ENCODE measurements around the gene ACCSL. TPM values are rescaled to one million over a fixed set of nuclear protein-coding genes. Genes with fewer than 3 reads are reported as not detected.

Gene ACCSL
- total RNA-seq, 1 experiment from 2014 or later, result not detected

GRCh38 chr11:44088377-44088776 lies 40.6 kb downstream of the ACCSL start:
- Mint-ChIP-seq H3K9me3 (ENCODE audit: low read depth, unreplicated experiment) (peaks cover 4% of the 10 kb centered on the region), H3K4me3 (ENCODE audit: low read depth, unreplicated experiment) (no peak overlapping the region), H3K27ac (ENCODE audit: unreplicated experiment) (no peak overlapping the region), H3K36me3 (ENCODE audit: insufficient read depth, unreplicated experiment) (peaks cover 4% of the 10 kb centered on the region), H3K4me1 (ENCODE audit: low read depth, unreplicated experiment) (no peaks in the 10 kb centered on the region), H3K27me3 (ENCODE audit: unreplicated experiment) (no peaks in the 10 kb centered on the region)
- TF ChIP-seq CTCF (IDR thresholded peaks at IDR 0.05; ENCODE audit: unreplicated experiment), result no peak
- CTCF ChIA-PET, result no interaction called here
- no TSS peak for BruUV-seq (replicated peaks)
- no peak for DNase-seq
- intact Hi-C loops (cut with micrococcal nuclease; ENCODE audit: unreplicated experiment), result no loop called here

GRCh38 chr11:44088871-44089270 lies 41.1 kb downstream of the ACCSL start:
- Mint-ChIP-seq H3K4me1 (ENCODE audit: low read depth, unreplicated experiment) (peaks cover under 1% of the 10 kb centered on the region), H3K4me3 (ENCODE audit: low read depth, unreplicated experiment) (no peak overlapping the region), H3K27me3 (ENCODE audit: unreplicated experiment) (no peaks in the 10 kb centered on the region), H3K36me3 (ENCODE audit: insufficient read depth, unreplicated experiment) (peaks cover 4% of the 10 kb centered on the region), H3K27ac (ENCODE audit: unreplicated experiment) (no peak overlapping the region), H3K9me3 (ENCODE audit: low read depth, unreplicated experiment) (peaks cover 4% of the 10 kb centered on the region)
- CTCF ChIA-PET, result no interaction called here
- intact Hi-C loops (cut with micrococcal nuclease; ENCODE audit: unreplicated experiment), result no loop called here
- TF ChIP-seq CTCF (IDR thresholded peaks at IDR 0.05; ENCODE audit: unreplicated experiment), result no peak
- BruUV-seq (replicated peaks), result no TSS peak
- DNase-seq, result no peak

- Mint-ChIP-seq H3K4me3 (ENCODE audit: low read depth, unreplicated experiment) (no peak overlapping the region), H3K9me3 (ENCODE audit: low read depth, unreplicated experiment) (peaks cover 3% of the 10 kb centered on the region), H3K27me3 (ENCODE audit: unreplicated experiment) (no peaks in the 10 kb centered on the region), H3K4me1 (ENCODE audit: low read depth, unreplicated experiment) (peaks cover 16% of the 10 kb centered on the region), H3K27ac (ENCODE audit: unreplicated experiment) (no peak overlapping the region), H3K36me3 (ENCODE audit: insufficient read depth, unreplicated experiment) (peaks cover 15% of the 10 kb centered on the region)
- no TSS peak for BruUV-seq (replicated peaks)
- DNase-seq, result no peak
- no peak for TF ChIP-seq CTCF (IDR thresholded peaks at IDR 0.05; ENCODE audit: unreplicated experiment)
- CTCF ChIA-PET, result interaction anchor here (0.6 kb wide), 1 partner anchor 442 kb away, joined by 3 read pairs; no protein-coding TSS in a partner anchor
- intact Hi-C loops (cut with micrococcal nuclease; ENCODE audit: unreplicated experiment), result loop anchor here (5.0 kb wide), 2 partner anchors 198 to 447 kb away; no protein-coding TSS in a partner anchor
Measured at GRCh38 chr11:44090539-44090938, 42.8 kb downstream of the ACCSL start.

GRCh38 chr11:44094260-44094868 lies 46.6 kb downstream of the ACCSL start:
- CTCF ChIA-PET, result interaction anchor here (0.5 to 1.4 kb wide), 8 partner anchors 10 to 205 kb away, joined by 3 to 4 read pairs (median 4); no protein-coding TSS in a partner anchor
- H3K36me3 Mint-ChIP-seq (ENCODE audit: insufficient read depth, unreplicated experiment), result peaks cover 24% of the 10 kb centered on the region
- intact Hi-C loops (cut with micrococcal nuclease; ENCODE audit: unreplicated experiment), result loop anchor here (5.0 kb wide), 2 partner anchors 202 to 443 kb away; no protein-coding TSS in a partner anchor

More at GRCh38 chr11:44094260-44094868, 46.6 kb downstream of the ACCSL start:
- H3K27ac Mint-ChIP-seq (ENCODE audit: unreplicated experiment), result no peak overlapping the region
- peak; percentile 75 for DNase-seq
- H3K4me3 Mint-ChIP-seq (ENCODE audit: low read depth, unreplicated experiment), result no peak overlapping the region
- H3K27me3 Mint-ChIP-seq (ENCODE audit: unreplicated experiment), result no peaks in the 10 kb centered on the region
- TF ChIP-seq CTCF (IDR thresholded peaks at IDR 0.05; ENCODE audit: unreplicated experiment), result peak; percentile 50
- no peaks in the 10 kb centered on the region for H3K9me3 Mint-ChIP-seq (ENCODE audit: low read depth, unreplicated experiment)
- H3K4me1 Mint-ChIP-seq (ENCODE audit: low read depth, unreplicated experiment), result peaks cover 16% of the 10 kb centered on the region
- no TSS peak for BruUV-seq (replicated peaks)

Measured in Calu3 (cell line).